Trophoblast cell (in vitro differentiated cells and primary cell): Measurements from ENCODE around the gene LEF1.

ENCODE experiments used
- DNase-seq, 2 donors: peaks; one replicate each; pipeline ENCODE4 v3.0.0-alpha.2; 2016
- H2AFZ ChIP-seq: 2 replicates; pipeline ENCODE4 v1.6.1; 2013; ENCODE audit warnings: low read length, moderate library complexity, mild to moderate bottlenecking; ENCODE audit not compliant: insufficient read depth, poor library complexity
- H2AK5ac ChIP-seq: 2 replicates; pipeline ENCODE4 v1.6.1; 2013; ENCODE audit warnings: mild to moderate bottlenecking, low read length
- H2BK120ac ChIP-seq: 2 replicates; pipeline ENCODE4 v1.6.1; 2013; ENCODE audit warnings: low read length, mild to moderate bottlenecking, moderate library complexity; ENCODE audit not compliant: insufficient read depth, poor library complexity
- H2BK12ac ChIP-seq: 2 replicates; pipeline ENCODE4 v1.6.1; 2013; ENCODE audit warnings: mild to moderate bottlenecking, low read length, moderate library complexity
- H2BK5ac ChIP-seq: 2 replicates; pipeline ENCODE4 v1.6.1; 2013; ENCODE audit warnings: low read length, low read depth, moderate library complexity, mild to moderate bottlenecking; ENCODE audit not compliant: poor library complexity
- H3K14ac ChIP-seq: 2 replicates; pipeline ENCODE4 v1.6.1; 2013; ENCODE audit warnings: mild to moderate bottlenecking, low read length
- H3K18ac ChIP-seq: 2 replicates; pipeline ENCODE4 v1.6.1; 2013; ENCODE audit warnings: mild to moderate bottlenecking, low read length
- H3K23ac ChIP-seq: 2 replicates; pipeline ENCODE4 v1.6.1; 2013; ENCODE audit warnings: low read length
- H3K27ac ChIP-seq: 2 replicates; pipeline ENCODE4 v1.5.1; 2013; ENCODE audit warnings: low read depth, mild to moderate bottlenecking, inconsistent platforms, low read length, moderate library complexity
- H3K27me3 ChIP-seq: 2 replicates; pipeline ENCODE4 v1.6.1; 2013; ENCODE audit warnings: inconsistent platforms, mild to moderate bottlenecking, low read length, moderate library complexity; ENCODE audit not compliant: insufficient read depth
- H3K36me3 ChIP-seq, 2 experiments: 1 replicate in 1 of 2; 2 replicates in 1 of 2; pipeline ENCODE4 v1.6.1; 2013; ENCODE audit warnings: low read length in 2 of 2, mild to moderate bottlenecking in 2 of 2, moderate library complexity in 1 of 2; ENCODE audit not compliant: insufficient read depth in 2 of 2, control insufficient read depth in 1 of 2
- H3K4ac ChIP-seq: 2 replicates; pipeline ENCODE4 v1.6.1; 2013; ENCODE audit warnings: low read depth, mild to moderate bottlenecking, low read length, moderate library complexity
- H3K4me1 ChIP-seq, 2 experiments: 1 replicate in 1 of 2; 2 replicates in 1 of 2; pipeline ENCODE4 v1.6.1; 2013; ENCODE audit warnings: low read length in 2 of 2, mild to moderate bottlenecking in 2 of 2, moderate library complexity in 1 of 2; ENCODE audit not compliant: insufficient read depth in 2 of 2, control insufficient read depth in 1 of 2
- H3K4me2 ChIP-seq: 2 replicates; pipeline ENCODE4 v1.6.1; 2013; ENCODE audit warnings: inconsistent platforms, mild to moderate bottlenecking, low read length, moderate library complexity
- H3K4me3 ChIP-seq: 2 replicates; pipeline ENCODE4 v1.5.1; 2013; ENCODE audit warnings: mild to moderate bottlenecking, low read depth, low read length, inconsistent platforms
- H3K79me1 ChIP-seq: one replicate; pipeline ENCODE4 v1.6.1; 2013; ENCODE audit warnings: low read length
- H3K79me2 ChIP-seq: 2 replicates; pipeline ENCODE4 v1.6.1; 2013; ENCODE audit warnings: low read length, mild to moderate bottlenecking; ENCODE audit not compliant: control insufficient read depth, insufficient read depth, poor library complexity
- H3K9ac ChIP-seq: 2 replicates; pipeline ENCODE4 v1.6.1; 2013; ENCODE audit warnings: mild to moderate bottlenecking, low read length
- H3K9me3 ChIP-seq: 2 replicates; pipeline ENCODE4 v1.6.1; 2013; ENCODE audit warnings: low read depth, mild to moderate bottlenecking, control low read depth, inconsistent platforms, low read length; ENCODE audit not compliant: insufficient read depth
- H4K12ac ChIP-seq: 2 replicates; pipeline ENCODE4 v1.6.1; 2013; ENCODE audit warnings: low read depth, mild to moderate bottlenecking, low read length, moderate library complexity
- H4K8ac ChIP-seq: 2 replicates; pipeline ENCODE4 v1.6.1; 2013; ENCODE audit warnings: low read depth, mild to moderate bottlenecking, low read length, moderate library complexity
- H4K91ac ChIP-seq: one replicate; pipeline ENCODE4 v1.6.1; 2013; ENCODE audit warnings: low read depth, mild to moderate bottlenecking, low read length, moderate library complexity
- WGBS: extraction: QIAGEN DNeasy Blood & Tissue Kit; methylation state at CpG from one replicate; pipeline ENCODE4 v1.1.7; 2013; ENCODE audit warnings: missing lambda C conversion rate; ENCODE audit not compliant: insufficient read length, insufficient coverage; ENCODE audit errors: extremely low coverage; 5-methylcytosine and 5-hydroxymethylcytosine counted together

Gene LEF1

GRCh38 chr4:108110450-108110849 is 58.3 kb downstream of the LEF1 start:
- Histone ChIP-seq H3K14ac (no peak overlapping the region), H2BK120ac (no peak overlapping the region), H2BK5ac (no peak overlapping the region), H3K4me1 (peaks cover 0 to 2% of the 10 kb centered on the region in 2 experiments), H2BK12ac (no peak overlapping the region), H3K4ac (no peak overlapping the region), H3K4me2 (no peak overlapping the region), H4K8ac (no peak overlapping the region), H3K27ac (no peak overlapping the region), H3K36me3 (no peaks in the 10 kb centered on the region), H3K27me3 (no peaks in the 10 kb centered on the region), H3K9ac (no peak overlapping the region), H3K4me3 (no peak overlapping the region), H4K12ac (no peak overlapping the region), H2AFZ (no peak overlapping the region), H3K79me1 (no peaks in the 10 kb centered on the region), H4K91ac (no peak overlapping the region), H3K23ac (no peak overlapping the region), H3K9me3 (no peaks in the 10 kb centered on the region), H3K18ac (no peak overlapping the region), H2AK5ac (no peak overlapping the region), H3K79me2 (no peaks in the 10 kb centered on the region)
- no CpG with 5 or more reads among the region's 5 CpGs for WGBS
- no peak for DNase-seq

DNA sequence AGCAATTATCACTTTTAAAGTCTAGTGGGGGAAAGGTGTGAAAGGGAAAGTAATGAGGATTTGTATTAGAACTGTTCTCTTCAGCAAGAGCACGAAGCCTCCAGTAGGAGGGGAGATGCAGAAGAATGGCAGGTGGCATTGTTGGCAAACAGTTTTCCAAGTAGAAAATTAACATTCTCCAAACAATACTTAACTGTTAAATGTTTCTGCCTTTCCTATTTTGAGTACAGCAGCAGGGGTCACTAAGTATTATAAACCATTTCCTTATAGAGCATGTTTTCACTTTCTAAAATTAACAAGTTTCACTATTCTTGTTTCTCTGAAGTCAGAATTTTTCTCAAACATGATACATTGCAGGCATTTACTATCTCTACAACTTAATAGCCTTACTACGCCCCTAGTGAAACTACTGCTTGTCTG is 58.7 kb downstream of the LEF1 start:
- H3K18ac ChIP-seq, result no peak overlapping the region
- no peaks in the 10 kb centered on the region for H3K27me3 ChIP-seq
- H2BK5ac ChIP-seq, result no peak overlapping the region
- no peak overlapping the region for H3K14ac ChIP-seq
- no CpG with 5 or more reads among the region's 2 CpGs for WGBS
- no peak overlapping the region for H4K12ac ChIP-seq
- DNase-seq, result no peak
- no peak overlapping the region for H2AK5ac ChIP-seq
- no peak overlapping the region for H2AFZ ChIP-seq
- H4K91ac ChIP-seq, result no peak overlapping the region
- H3K23ac ChIP-seq, result no peak overlapping the region
- H3K9me3 ChIP-seq, result no peaks in the 10 kb centered on the region
- no peak overlapping the region for H3K9ac ChIP-seq
- H3K79me1 ChIP-seq, result no peaks in the 10 kb centered on the region
- no peak overlapping the region for H3K4me3 ChIP-seq
- H2BK120ac ChIP-seq, result no peak overlapping the region
- no peak overlapping the region for H2BK12ac ChIP-seq
- no peak overlapping the region for H4K8ac ChIP-seq
- H3K27ac ChIP-seq, result no peak overlapping the region
- H3K4me1 ChIP-seq, result peaks cover 0 to 2% of the 10 kb centered on the region in 2 experiments
- H3K4ac ChIP-seq, result no peak overlapping the region
- no peaks in the 10 kb centered on the region for H3K79me2 ChIP-seq
- H3K4me2 ChIP-seq, result no peak overlapping the region
- H3K36me3 ChIP-seq, result no peaks in the 10 kb centered on the region

DNA sequence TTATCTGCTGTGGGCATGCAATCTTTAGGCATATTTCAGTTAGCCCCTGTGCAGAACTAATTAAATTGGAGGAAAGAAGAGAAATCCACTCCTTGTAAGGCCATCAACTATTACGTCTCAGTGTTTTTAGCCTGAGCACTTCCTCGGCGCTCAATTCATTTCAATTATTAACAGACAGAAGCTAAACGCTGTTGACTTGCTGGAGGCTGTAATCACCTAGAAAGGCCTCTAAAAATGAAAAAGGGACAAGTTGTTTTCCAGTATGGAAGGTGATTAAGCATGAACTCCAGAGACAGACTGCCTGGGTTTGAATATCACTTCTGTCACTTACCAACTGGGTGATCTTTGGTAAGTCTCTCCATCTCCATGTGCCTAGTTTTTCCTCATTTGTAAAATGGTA is 59.6 kb downstream of the LEF1 start:
- Histone ChIP-seq H3K27me3 (no peaks in the 10 kb centered on the region), H2BK120ac (no peak overlapping the region), H3K27ac (no peak overlapping the region), H2BK5ac (no peak overlapping the region), H4K91ac (no peak overlapping the region), H3K79me1 (no peaks in the 10 kb centered on the region), H3K36me3 (no peaks in the 10 kb centered on the region), H3K79me2 (no peaks in the 10 kb centered on the region), H2BK12ac (no peak overlapping the region), H3K4me1 (no peaks in the 10 kb centered on the region), H3K4ac (no peak overlapping the region), H2AFZ (no peak overlapping the region), H3K18ac (no peak overlapping the region), H4K12ac (no peak overlapping the region), H3K14ac (no peak overlapping the region), H3K9ac (no peak overlapping the region), H3K4me3 (no peak overlapping the region), H3K4me2 (no peak overlapping the region), H2AK5ac (no peak overlapping the region), H3K23ac (no peak overlapping the region), H4K8ac (no peak overlapping the region), H3K9me3 (no peaks in the 10 kb centered on the region)
- DNase-seq, result no peak
- no CpG with 5 or more reads among the region's 4 CpGs for WGBS

- H2BK5ac ChIP-seq, result no peak overlapping the region
- no peak overlapping the region for H2BK12ac ChIP-seq
- no peak overlapping the region for H2AFZ ChIP-seq
- no peak overlapping the region for H3K4ac ChIP-seq
- no peak overlapping the region for H3K23ac ChIP-seq
- H3K79me1 ChIP-seq, result no peaks in the 10 kb centered on the region
- H3K36me3 ChIP-seq, result no peaks in the 10 kb centered on the region
- no peaks in the 10 kb centered on the region for H3K27me3 ChIP-seq
- H2AK5ac ChIP-seq, result no peak overlapping the region
- no peaks in the 10 kb centered on the region for H3K79me2 ChIP-seq
- H3K4me2 ChIP-seq, result no peak overlapping the region
- no peak overlapping the region for H2BK120ac ChIP-seq
- no peak overlapping the region for H4K8ac ChIP-seq
- no peak overlapping the region for H3K14ac ChIP-seq
- H4K91ac ChIP-seq, result no peak overlapping the region
- H3K4me3 ChIP-seq, result no peak overlapping the region
- no peak overlapping the region for H3K27ac ChIP-seq
- H3K9me3 ChIP-seq, result no peaks in the 10 kb centered on the region
- no peaks in the 10 kb centered on the region for H3K4me1 ChIP-seq
- no peak for DNase-seq
- no CpG with 5 or more reads among the region's 6 CpGs for WGBS
- no peak overlapping the region for H3K9ac ChIP-seq
- H4K12ac ChIP-seq, result no peak overlapping the region
- H3K18ac ChIP-seq, result no peak overlapping the region
Measured at GRCh38 chr4:108107729-108108382, 60.9 kb downstream of the LEF1 start.
